Osteoblast (primary cell): ENCODE results near the gene TENM4. TPM values are rescaled to one million over a fixed set of nuclear protein-coding genes. Genes with fewer than 3 reads are reported as not detected.

ENCODE experiments used
- DNase-seq: peaks from one replicate; pipeline ENCODE4 v3.0.0; 2011; ENCODE audit warnings: low spot score, mixed read lengths; ENCODE audit not compliant: insufficient read length; ENCODE audit errors: missing footprints
- H2AFZ ChIP-seq: 2 replicates; pipeline ENCODE4 v1.6.0; 2011; ENCODE audit warnings: mild to moderate bottlenecking, low read length
- H3K27ac ChIP-seq: 2 replicates; pipeline ENCODE4 v1.5.1; 2011; ENCODE audit warnings: mild to moderate bottlenecking, low read depth, low read length, moderate library complexity
- H3K27me3 ChIP-seq: 2 replicates; pipeline ENCODE4 v1.6.0; 2012; ENCODE audit warnings: mild to moderate bottlenecking, control low read depth, inconsistent platforms, low read length, moderate library complexity; ENCODE audit not compliant: insufficient read depth
- H3K36me3 ChIP-seq: 2 replicates; pipeline ENCODE4 v1.5.1; 2011; ENCODE audit warnings: mild to moderate bottlenecking, low read length, control low read depth, moderate library complexity; ENCODE audit not compliant: insufficient read depth
- H3K4me1 ChIP-seq: 2 replicates; pipeline ENCODE4 v1.5.1; 2011; ENCODE audit warnings: mild to moderate bottlenecking, low read length, control low read depth, moderate library complexity; ENCODE audit not compliant: insufficient read depth
- H3K4me2 ChIP-seq: 2 replicates; pipeline ENCODE4 v1.6.0; 2011; ENCODE audit warnings: mild to moderate bottlenecking, low read length; ENCODE audit not compliant: insufficient read depth
- H3K4me3 ChIP-seq: fragments of 200-600 bp; sonication (generic); 3 replicates; pipeline ENCODE4 v1.5.1; 2012; ENCODE audit warnings: mild to moderate bottlenecking, low read length, inconsistent platforms; ENCODE audit not compliant: insufficient read depth
- H3K79me2 ChIP-seq: 2 replicates; pipeline ENCODE4 v1.6.0; 2012; ENCODE audit warnings: mild to moderate bottlenecking, low read length, control low read depth, inconsistent platforms; ENCODE audit not compliant: insufficient read depth
- H3K9me3 ChIP-seq: 2 replicates; pipeline ENCODE4 v1.5.1; 2011; ENCODE audit warnings: low read depth, low read length, control low read depth
- H4K20me1 ChIP-seq: 2 replicates; pipeline ENCODE4 v1.6.0; 2012; ENCODE audit warnings: mild to moderate bottlenecking, low read length, control low read depth; ENCODE audit not compliant: insufficient read depth
- CTCF ChIP-seq: IDR thresholded peaks from 2 replicates; pipeline ENCODE4 v1.5.1; 2011; ENCODE audit warnings: mild to moderate bottlenecking, low read depth, low read length, moderate library complexity; ENCODE audit errors: extremely low read depth
- total RNA-seq: library from RNA; depleted of rRNA; stranded (reverse); fragments of >200 nt; gene quantifications from 2 replicates; pipeline ENCODE4 v1.2.3, GENCODE V29; 2012

Gene TENM4
- total RNA-seq, 1 donor = 63.3 TPM

DNA sequence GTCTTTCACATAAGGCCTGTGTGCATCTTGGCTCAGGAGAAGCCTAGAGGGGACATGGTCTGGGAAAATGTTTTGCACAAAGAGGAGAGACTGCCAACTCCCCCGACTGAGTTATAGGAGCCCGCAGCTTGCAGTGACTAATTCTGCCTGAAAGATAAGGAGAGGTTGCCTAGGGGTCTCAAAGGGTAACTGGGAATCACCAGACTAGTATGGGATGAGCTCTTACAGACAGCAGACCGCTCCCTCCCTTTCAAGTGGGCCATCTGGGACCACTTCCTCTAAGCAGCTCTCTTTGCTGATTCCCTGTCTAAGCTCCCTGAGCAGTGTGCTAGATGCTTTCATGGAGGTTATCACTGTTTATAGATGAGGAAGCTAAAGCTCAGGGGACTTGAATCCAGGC, 105.1 kb downstream of the TENM4 start:
- H3K27me3 ChIP-seq = no peaks in the 10 kb centered on the region
- no peak overlapping the region for H3K4me3 ChIP-seq
- no peaks in the 10 kb centered on the region for H3K9me3 ChIP-seq
- no peak overlapping the region for H3K4me2 ChIP-seq
- H2AFZ ChIP-seq = no peak overlapping the region
- H4K20me1 ChIP-seq = peaks cover 3% of the 10 kb centered on the region
- no peaks in the 10 kb centered on the region for H3K79me2 ChIP-seq
- H3K4me1 ChIP-seq = no peaks in the 10 kb centered on the region
- no peaks in the 10 kb centered on the region for H3K36me3 ChIP-seq
- no peak overlapping the region for H3K27ac ChIP-seq
- no peak for DNase-seq
- TF ChIP-seq CTCF = no peak

- no peak overlapping the region for H3K4me3 ChIP-seq
- no peak for DNase-seq
- no peaks in the 10 kb centered on the region for H4K20me1 ChIP-seq
- H3K9me3 ChIP-seq = no peaks in the 10 kb centered on the region
- no peak overlapping the region for H3K4me2 ChIP-seq
- no peak overlapping the region for H3K27ac ChIP-seq
- no peaks in the 10 kb centered on the region for H3K4me1 ChIP-seq
- H2AFZ ChIP-seq = no peak overlapping the region
- TF ChIP-seq CTCF = no peak
- H3K27me3 ChIP-seq = no peaks in the 10 kb centered on the region
- no peaks in the 10 kb centered on the region for H3K79me2 ChIP-seq
- H3K36me3 ChIP-seq = no peaks in the 10 kb centered on the region
These were observed 107.5 kb downstream of the TENM4 start for GRCh38 chr11:79333355-79333754.

DNA sequence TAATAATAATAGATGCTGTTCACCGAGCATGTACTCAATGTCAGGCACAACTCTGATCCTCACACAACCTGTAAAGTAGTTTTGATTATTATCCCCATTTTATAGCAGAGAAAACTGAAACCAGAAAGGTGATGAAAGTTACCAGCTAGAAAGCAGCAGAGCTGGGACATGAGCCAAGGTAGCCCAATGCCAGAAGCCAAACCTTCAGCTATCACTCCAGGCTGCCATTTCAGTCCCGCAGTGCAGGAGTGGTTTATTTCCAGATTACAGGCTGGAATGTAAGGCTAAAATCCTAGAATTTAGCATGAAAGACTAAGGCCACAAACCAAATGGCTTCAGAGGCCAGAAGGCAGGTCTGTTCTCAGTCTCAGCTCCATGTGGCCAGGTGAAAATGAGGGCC, 108.8 kb downstream of the TENM4 start:
- H2AFZ ChIP-seq = no peak overlapping the region
- H3K4me2 ChIP-seq = no peak overlapping the region
- no peaks in the 10 kb centered on the region for H3K4me1 ChIP-seq
- H3K79me2 ChIP-seq = no peaks in the 10 kb centered on the region
- H3K9me3 ChIP-seq = no peaks in the 10 kb centered on the region
- no peak for TF ChIP-seq CTCF
- H3K4me3 ChIP-seq = no peak overlapping the region
- H3K27me3 ChIP-seq = no peaks in the 10 kb centered on the region
- H4K20me1 ChIP-seq = no peaks in the 10 kb centered on the region
- no peak overlapping the region for H3K27ac ChIP-seq
- no peaks in the 10 kb centered on the region for H3K36me3 ChIP-seq
- DNase-seq = no peak

GRCh38 chr11:79331203-79331901, 109.5 kb downstream of the TENM4 start:
- H3K27me3 ChIP-seq = no peaks in the 10 kb centered on the region
- H3K4me2 ChIP-seq = no peak overlapping the region
- no peak for TF ChIP-seq CTCF
- no peak overlapping the region for H3K4me3 ChIP-seq
- H3K9me3 ChIP-seq = no peaks in the 10 kb centered on the region
- no peaks in the 10 kb centered on the region for H3K4me1 ChIP-seq
- no peaks in the 10 kb centered on the region for H4K20me1 ChIP-seq
- H3K79me2 ChIP-seq = no peaks in the 10 kb centered on the region
- H3K36me3 ChIP-seq = no peaks in the 10 kb centered on the region
- no peak for DNase-seq
- no peak overlapping the region for H3K27ac ChIP-seq
- H2AFZ ChIP-seq = no peak overlapping the region
